Hypothalamus (tissue), 51 donors: ENCODE measurements around the gene BNIP2.
"Not testable (repeated sequence)": the region's sequence is repeated elsewhere in the genome, so short reads cannot be mapped to it uniquely, and the experiment has no call there.

Experiments
- DNase-seq, 51 donors: peaks; one replicate each; lab custom pipeline; 2025; lab: John Stamatoyannopoulos, UW

BNIP2 gene

GRCh38 chr15:59689626-59690236 lies 611 bp upstream of the BNIP2 start:
- peak in 44 of 51 donors; percentile 2 to 72 (median 34) for DNase-seq

- peak in 3 of 51 donors; percentile 17 to 47 (median 20) for DNase-seq
These were observed 718 bp downstream of the BNIP2 start for GRCh38 chr15:59688423-59688781.

GRCh38 chr15:59687836-59688235 lies 1.3 kb downstream of the BNIP2 start:
- no peak for DNase-seq

- no peak for DNase-seq
These were observed 2.7 kb downstream of the BNIP2 start for GRCh38 chr15:59686389-59686788.

- DNase-seq, result no peak
These were observed 3.3 kb downstream of the BNIP2 start for GRCh38 chr15:59685737-59686297.

GRCh38 chr15:59680870-59681269 lies 8.2 kb downstream of the BNIP2 start:
- DNase-seq, result no peak

- no peak for DNase-seq
These were observed 8.8 kb downstream of the BNIP2 start for GRCh38 chr15:59680346-59680745.

GRCh38 chr15:59678620-59679019 lies 10.5 kb downstream of the BNIP2 start:
- DNase-seq, result no peak

- DNase-seq, result no peak
These were observed 10.9 kb downstream of the BNIP2 start for GRCh38 chr15:59678172-59678571.

GRCh38 chr15:59676565-59676964 lies 12.6 kb downstream of the BNIP2 start:
- no peak for DNase-seq

- no peak for DNase-seq
These were observed 14.7 kb downstream of the BNIP2 start for GRCh38 chr15:59674361-59674877.

GRCh38 chr15:59668556-59668955 lies 20.6 kb downstream of the BNIP2 start:
- no peak for DNase-seq

- no peak for DNase-seq
These were observed 26.9 kb downstream of the BNIP2 start for GRCh38 chr15:59662260-59662659.

- DNase-seq, result no peak
These were observed 29.8 kb downstream of the BNIP2 start for GRCh38 chr15:59659366-59659765.

- peak in 5 of 51 donors; percentile 18 to 34 (median 27) for DNase-seq
These were observed 31.4 kb downstream of the BNIP2 start for GRCh38 chr15:59657635-59658125.

GRCh38 chr15:59656897-59657634 lies 32.1 kb downstream of the BNIP2 start, which contains the start of gene GTF2A2:
GTF2A2 (minus strand) TSS chr15:59657515; CDS start chr15:59652277, 5,238 bp downstream.
- peak; percentile 47 to 96 (median 90) for DNase-seq

GRCh38 chr15:59654046-59654445 lies 35.1 kb downstream of the BNIP2 start:
- DNase-seq, result no peak

- DNase-seq, result no peak
These were observed 39.5 kb downstream of the BNIP2 start for GRCh38 chr15:59649603-59650002.

GRCh38 chr15:59647085-59647484 lies 42.0 kb downstream of the BNIP2 start:
- DNase-seq, result no peak

GRCh38 chr15:59646277-59646676 lies 42.8 kb downstream of the BNIP2 start:
- no peak for DNase-seq

- DNase-seq, result not testable (repeated sequence)
These were observed 43.3 kb downstream of the BNIP2 start for GRCh38 chr15:59645812-59646211.

- no peak for DNase-seq
These were observed 44.4 kb downstream of the BNIP2 start for GRCh38 chr15:59644756-59645155.
